ENCODE results near the gene EFHD2.

GRCh38 chr1:15442119-15442518 lies 32.4 kb downstream of the EFHD2 start:
- TF ChIP-seq CTCF (IDR thresholded peaks at IDR 0.05 in 2 of 3, conservative IDR thresholded peaks at IDR 0.05 in 1 of 3; ENCODE audit: borderline replicate concordance in 1 of 3, insufficient read depth in 1 of 3, low read depth in 2 of 3, low read length in 2 of 3) = no peak
- no peak for TF ChIP-seq ZFX (IDR thresholded peaks at IDR 0.05)
- TF ChIP-seq ZNF274 (IDR thresholded peaks at IDR 0.05; ENCODE audit: low read depth, low read length) = no peak
- TF ChIP-seq EZH2 (IDR thresholded peaks at IDR 0.05) = no peak
- no peak for TF ChIP-seq POLR2A (IDR thresholded peaks at IDR 0.05; ENCODE audit: borderline replicate concordance, extremely low read depth, insufficient read depth, insufficient read length)
- no peak for TF ChIP-seq SP1 (IDR thresholded peaks at IDR 0.05; ENCODE audit: low read depth)
- no peak for TF ChIP-seq POLR2AphosphoS5 (IDR thresholded peaks at IDR 0.05; ENCODE audit: low read depth, low read length)
- TF ChIP-seq ZBTB33 (IDR thresholded peaks at IDR 0.05; ENCODE audit: extremely low read depth, insufficient replicate concordance, low read length) = no peak
- TF ChIP-seq CEBPB (IDR thresholded peaks at IDR 0.05; ENCODE audit: low read depth) = no peak
- TF ChIP-seq EZH2phosphoT487 (IDR thresholded peaks at IDR 0.05; ENCODE audit: borderline replicate concordance) = no peak
- TF ChIP-seq YY1 (IDR thresholded peaks at IDR 0.05; ENCODE audit: extremely low read depth, insufficient replicate concordance, low read depth, low read length) = no peak
- TF ChIP-seq, protein P1, sequence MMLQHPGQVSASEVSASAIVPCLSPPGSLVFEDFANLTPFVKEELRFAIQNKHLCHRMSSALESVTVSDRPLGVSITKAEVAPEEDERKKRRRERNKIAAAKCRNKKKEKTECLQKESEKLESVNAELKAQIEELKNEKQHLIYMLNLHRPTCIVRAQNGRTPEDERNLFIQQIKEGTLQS (IDR thresholded peaks at IDR 0.05) = no peak
- no peak for TF ChIP-seq REST (IDR thresholded peaks at IDR 0.05; ENCODE audit: low read depth)

All from HCT116 (cell line).